GM03348 (cell line): ENCODE data around the gene OPRL1.

ENCODE experiments used
- DNase-seq: peaks from one replicate; pipeline ENCODE4 v3.0.0; 2012; ENCODE audit warnings: low spot score

OPRL1 gene

GRCh38 chr20:64072498-64073063 is 7.3 kb upstream of the OPRL1 start:
- DNase-seq, result no peak

- no peak for DNase-seq
Measured at GRCh38 chr20:64073476-64074183, 6.3 kb upstream of the OPRL1 start.

- DNase-seq, result no peak
Measured at GRCh38 chr20:64074184-64074789, 5.6 kb upstream of the OPRL1 start.

GRCh38 chr20:64074963-64075362 is 4.9 kb upstream of the OPRL1 start:
- no peak for DNase-seq

- no peak for DNase-seq
Measured at GRCh38 chr20:64075556-64075955, 4.3 kb upstream of the OPRL1 start.

- no peak for DNase-seq
Measured at GRCh38 chr20:64076061-64076997, 3.6 kb upstream of the OPRL1 start.

- no peak for DNase-seq
Measured at GRCh38 chr20:64077094-64077493, 2.8 kb upstream of the OPRL1 start.

- no peak for DNase-seq
Measured at GRCh38 chr20:64077541-64077875, 2.4 kb upstream of the OPRL1 start.

- no peak for DNase-seq
Measured at GRCh38 chr20:64077876-64078551, 1.9 kb upstream of the OPRL1 start.

GRCh38 chr20:64078934-64079272 is 979 bp upstream of the OPRL1 start:
- no peak for DNase-seq

- peak; percentile 96 for DNase-seq
Measured at GRCh38 chr20:64079273-64080012, 439 bp upstream of the OPRL1 start, which contains the start of gene RGS19. RGS19 (minus strand) TSS chr20:64079518; CDS start chr20:64076886, 2,632 bp downstream.

GRCh38 chr20:64080813-64081623 is 1.1 kb downstream of the OPRL1 start:
- DNase-seq, result no peak

- DNase-seq, result no peak
Measured at GRCh38 chr20:64081624-64081964, 1.7 kb downstream of the OPRL1 start.

GRCh38 chr20:64082126-64082731 is 2.3 kb downstream of the OPRL1 start:
- no peak for DNase-seq

- DNase-seq, result no peak
Measured at GRCh38 chr20:64082820-64083377, 3.0 kb downstream of the OPRL1 start.

GRCh38 chr20:64083378-64083803 is 3.5 kb downstream of the OPRL1 start:
- peak; percentile 92 for DNase-seq

GRCh38 chr20:64083804-64084684 is 4.2 kb downstream of the OPRL1 start, which contains the start of gene LKAAEAR1:
LKAAEAR1 (minus strand) TSS chr20:64084398; CDS start chr20:64084219, 179 bp downstream.
- DNase-seq, result no peak

- no peak for DNase-seq
Measured at GRCh38 chr20:64084685-64085152, 4.8 kb downstream of the OPRL1 start.
